ENCODE data around the gene NRSN1.

The NRSN1 gene

GRCh38 chr6:24183584-24183983 is 57.6 kb downstream of the NRSN1 start:
- Histone ChIP-seq H3K4me3 (ENCODE audit: low read depth, low read length) (no peak overlapping the region), H3K36me3 (replicated peaks) (no peaks in the 10 kb centered on the region), H3K27ac (no peak overlapping the region), H3K27me3 (replicated peaks) (no peaks in the 10 kb centered on the region)
- TF ChIP-seq, protein P1, sequence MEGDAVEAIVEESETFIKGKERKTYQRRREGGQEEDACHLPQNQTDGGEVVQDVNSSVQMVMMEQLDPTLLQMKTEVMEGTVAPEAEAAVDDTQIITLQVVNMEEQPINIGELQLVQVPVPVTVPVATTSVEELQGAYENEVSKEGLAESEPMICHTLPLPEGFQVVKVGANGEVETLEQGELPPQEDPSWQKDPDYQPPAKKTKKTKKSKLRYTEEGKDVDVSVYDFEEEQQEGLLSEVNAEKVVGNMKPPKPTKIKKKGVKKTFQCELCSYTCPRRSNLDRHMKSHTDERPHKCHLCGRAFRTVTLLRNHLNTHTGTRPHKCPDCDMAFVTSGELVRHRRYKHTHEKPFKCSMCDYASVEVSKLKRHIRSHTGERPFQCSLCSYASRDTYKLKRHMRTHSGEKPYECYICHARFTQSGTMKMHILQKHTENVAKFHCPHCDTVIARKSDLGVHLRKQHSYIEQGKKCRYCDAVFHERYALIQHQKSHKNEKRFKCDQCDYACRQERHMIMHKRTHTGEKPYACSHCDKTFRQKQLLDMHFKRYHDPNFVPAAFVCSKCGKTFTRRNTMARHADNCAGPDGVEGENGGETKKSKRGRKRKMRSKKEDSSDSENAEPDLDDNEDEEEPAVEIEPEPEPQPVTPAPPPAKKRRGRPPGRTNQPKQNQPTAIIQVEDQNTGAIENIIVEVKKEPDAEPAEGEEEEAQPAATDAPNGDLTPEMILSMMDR (IDR thresholded peaks at IDR 0.05; ENCODE audit: low read depth, low read length, missing control alignments), result no peak
- in situ Hi-C loops (cut with HindIII; ENCODE audit: low pct_ligation_motif_present, low sequenced_read_pairs), result no loop called here
- no peak for DNase-seq

GRCh38 chr6:24186349-24186748 is 60.3 kb downstream of the NRSN1 start:
- in situ Hi-C loops (cut with HindIII; ENCODE audit: low pct_ligation_motif_present, low sequenced_read_pairs), result no loop called here
- Histone ChIP-seq H3K27ac (no peak overlapping the region), H3K36me3 (replicated peaks) (no peaks in the 10 kb centered on the region), H3K27me3 (replicated peaks) (no peaks in the 10 kb centered on the region), H3K4me3 (ENCODE audit: low read depth, low read length) (no peak overlapping the region)
- DNase-seq, result no peak
- TF ChIP-seq, protein P1 (IDR thresholded peaks at IDR 0.05; ENCODE audit: low read depth, low read length, missing control alignments), result no peak

- no peaks in the 10 kb centered on the region for H3K36me3 ChIP-seq (replicated peaks)
- in situ Hi-C loops (cut with HindIII; ENCODE audit: low pct_ligation_motif_present, low sequenced_read_pairs), result no loop called here
Observed at GRCh38 chr6:24187965-24188577, 62.1 kb downstream of the NRSN1 start.

DNA sequence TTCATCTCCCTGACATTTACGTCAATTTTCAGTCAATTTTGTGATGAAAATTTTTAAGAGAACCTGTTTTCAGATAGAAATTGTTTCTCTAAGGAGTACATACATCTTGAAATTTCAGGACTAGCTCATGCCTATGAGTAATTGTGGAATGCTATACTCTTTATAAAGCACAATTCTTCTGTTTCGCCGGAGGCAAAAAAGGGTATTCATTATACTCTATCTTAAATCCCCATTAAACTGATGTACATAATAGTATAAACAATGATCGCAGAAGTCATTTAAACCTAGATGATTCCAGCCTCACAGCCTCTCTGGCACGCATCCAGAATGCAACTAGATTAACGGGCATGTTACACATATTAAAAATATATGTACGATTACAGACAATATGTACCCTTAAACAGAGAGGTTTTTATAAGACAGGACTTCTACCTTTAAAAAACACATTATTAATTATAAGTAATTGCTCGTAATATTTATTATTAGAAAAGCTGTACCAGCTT is 62.6 kb downstream of the NRSN1 start:
- no peak for DNase-seq
- Histone ChIP-seq H3K27me3 (replicated peaks) (no peaks in the 10 kb centered on the region), H3K36me3 (replicated peaks) (no peaks in the 10 kb centered on the region), H3K27ac (no peak overlapping the region), H3K4me3 (ENCODE audit: low read depth, low read length) (no peak overlapping the region)
- TF ChIP-seq, protein P1 (IDR thresholded peaks at IDR 0.05; ENCODE audit: low read depth, low read length, missing control alignments), result no peak
- in situ Hi-C loops (cut with HindIII; ENCODE audit: low pct_ligation_motif_present, low sequenced_read_pairs), result no loop called here

More at GRCh38 chr6:24187965-24188577, 62.1 kb downstream of the NRSN1 start:
- Histone ChIP-seq H3K4me3 (ENCODE audit: low read depth, low read length) (no peak overlapping the region), H3K27ac (no peak overlapping the region), H3K27me3 (replicated peaks) (no peaks in the 10 kb centered on the region)
- TF ChIP-seq, protein P1 (IDR thresholded peaks at IDR 0.05; ENCODE audit: low read depth, low read length, missing control alignments), result no peak
- no peak for DNase-seq

DNA sequence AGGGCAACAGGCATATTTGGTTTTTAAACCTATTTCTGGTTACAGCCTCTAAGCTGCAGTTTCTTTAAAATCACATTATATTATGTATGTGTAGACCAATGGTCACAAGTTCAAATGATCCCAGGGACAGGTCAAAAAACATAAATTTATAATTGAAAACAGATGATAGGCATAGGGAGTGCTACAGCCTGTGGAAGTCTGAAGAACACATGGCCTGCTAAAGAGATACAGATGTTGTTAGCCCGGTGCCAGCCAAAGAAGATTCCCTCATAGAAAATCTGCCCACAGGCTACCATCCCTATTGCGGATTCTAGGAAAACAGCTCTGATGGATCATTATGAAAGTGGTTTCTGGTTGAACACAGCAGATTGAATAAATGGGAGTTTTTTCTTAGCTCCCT is 65.3 kb downstream of the NRSN1 start:
- no peak overlapping the region for H3K4me3 ChIP-seq (ENCODE audit: low read depth, low read length)
- H3K27me3 ChIP-seq (replicated peaks), result no peaks in the 10 kb centered on the region
- no peaks in the 10 kb centered on the region for H3K36me3 ChIP-seq (replicated peaks)
- no peak for DNase-seq
- no peak overlapping the region for H3K27ac ChIP-seq
- TF ChIP-seq, protein P1 (IDR thresholded peaks at IDR 0.05; ENCODE audit: low read depth, low read length, missing control alignments), result no peak
- in situ Hi-C loops (cut with HindIII; ENCODE audit: low pct_ligation_motif_present, low sequenced_read_pairs), result no loop called here

DNA sequence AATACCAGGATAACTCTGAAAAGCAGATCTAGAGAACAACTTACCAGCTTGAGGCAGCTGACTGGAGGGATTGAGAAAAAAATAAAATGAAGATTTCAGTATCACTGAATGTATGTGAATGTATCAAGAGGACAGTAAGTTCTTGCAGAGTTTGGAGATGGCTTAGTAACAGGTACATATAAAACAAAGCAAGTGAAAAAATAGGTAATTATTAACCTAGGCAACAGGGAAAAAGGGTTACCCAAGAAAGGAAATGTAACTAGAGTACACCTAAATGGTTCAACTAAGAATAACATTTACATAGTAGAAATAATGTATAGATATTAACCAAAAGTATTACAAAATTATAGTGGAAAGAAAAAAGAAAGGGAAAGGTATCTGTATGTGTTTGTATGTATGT is 67.3 kb downstream of the NRSN1 start:
- no peak for DNase-seq
- H3K27ac ChIP-seq, result no peak overlapping the region
- in situ Hi-C loops (cut with HindIII; ENCODE audit: low pct_ligation_motif_present, low sequenced_read_pairs), result no loop called here
- H3K27me3 ChIP-seq (replicated peaks), result no peaks in the 10 kb centered on the region
- TF ChIP-seq, protein P1 (IDR thresholded peaks at IDR 0.05; ENCODE audit: low read depth, low read length, missing control alignments), result no peak
- no peaks in the 10 kb centered on the region for H3K36me3 ChIP-seq (replicated peaks)
- H3K4me3 ChIP-seq (ENCODE audit: low read depth, low read length), result no peak overlapping the region

Data from brain microvascular endothelial cell (primary cell).